Fibroblast of lung (primary cell): ENCODE measurements around the gene RPS25.

ENCODE experiments used
- EZH2 ChIP-seq: IDR thresholded peaks from 2 replicates; pipeline ENCODE4 v1.5.1; 2012; ENCODE audit warnings: low read length, control low read depth, mild to moderate bottlenecking; ENCODE audit errors: missing control alignments
- TF ChIP-seq, protein P1 (sequence below), 2 donors: IDR thresholded peaks in 1 of 2; conservative IDR thresholded peaks in 1 of 2; 1 replicate in 1 of 2; 2 replicates in 1 of 2; pipeline ENCODE4 v1.5.1; 2011 to 2012; ENCODE audit warnings: low read length in 2 of 2, control low read depth in 1 of 2, inconsistent platforms in 1 of 2, low read depth in 1 of 2, mild to moderate bottlenecking in 1 of 2

DNA sequence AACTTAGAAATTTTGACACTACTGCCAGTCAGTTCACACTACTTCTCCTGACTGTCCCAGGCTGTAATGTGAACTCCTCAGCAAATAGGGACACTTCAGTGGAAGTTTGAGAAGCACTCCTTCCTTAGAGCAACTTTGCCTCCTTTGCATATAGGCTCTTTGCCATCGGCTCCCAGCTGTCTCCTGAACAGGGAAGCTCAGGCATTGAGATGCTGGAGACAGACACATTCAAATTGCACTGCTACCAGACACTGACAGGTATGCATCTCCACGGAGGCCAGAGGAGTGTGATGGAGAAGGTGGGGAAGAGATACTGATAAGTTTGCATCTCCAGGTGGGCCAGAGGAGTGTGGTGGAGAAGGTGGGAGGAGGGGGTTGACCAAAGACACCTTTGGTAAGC is 1.9 kb upstream of the RPS25 start:
- TF ChIP-seq EZH2: no peak
- TF ChIP-seq, protein P1, sequence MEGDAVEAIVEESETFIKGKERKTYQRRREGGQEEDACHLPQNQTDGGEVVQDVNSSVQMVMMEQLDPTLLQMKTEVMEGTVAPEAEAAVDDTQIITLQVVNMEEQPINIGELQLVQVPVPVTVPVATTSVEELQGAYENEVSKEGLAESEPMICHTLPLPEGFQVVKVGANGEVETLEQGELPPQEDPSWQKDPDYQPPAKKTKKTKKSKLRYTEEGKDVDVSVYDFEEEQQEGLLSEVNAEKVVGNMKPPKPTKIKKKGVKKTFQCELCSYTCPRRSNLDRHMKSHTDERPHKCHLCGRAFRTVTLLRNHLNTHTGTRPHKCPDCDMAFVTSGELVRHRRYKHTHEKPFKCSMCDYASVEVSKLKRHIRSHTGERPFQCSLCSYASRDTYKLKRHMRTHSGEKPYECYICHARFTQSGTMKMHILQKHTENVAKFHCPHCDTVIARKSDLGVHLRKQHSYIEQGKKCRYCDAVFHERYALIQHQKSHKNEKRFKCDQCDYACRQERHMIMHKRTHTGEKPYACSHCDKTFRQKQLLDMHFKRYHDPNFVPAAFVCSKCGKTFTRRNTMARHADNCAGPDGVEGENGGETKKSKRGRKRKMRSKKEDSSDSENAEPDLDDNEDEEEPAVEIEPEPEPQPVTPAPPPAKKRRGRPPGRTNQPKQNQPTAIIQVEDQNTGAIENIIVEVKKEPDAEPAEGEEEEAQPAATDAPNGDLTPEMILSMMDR (conservative IDR thresholded peaks at IDR 0.05 in 1 of 2, IDR thresholded peaks at IDR 0.05 in 1 of 2; ENCODE audit: low read depth in 1 of 2, low read length in 2 of 2): no peak
